A549 treated with RU486 at 1 μM for 4 hours (cell line): ENCODE measurements around the gene BRAF. TPM values are rescaled to one million over a fixed set of nuclear protein-coding genes. Genes with fewer than 3 reads are reported as not detected.

Experiments used
- total RNA-seq: library from RNA; stranded (reverse); fragments of 200-300 nt; extraction: Qiagen RNA extraction; gene quantifications from 5 replicates; pipeline ENCODE4 v1.2.3, GENCODE V29; 2022; ENCODE audit warnings: low read depth

Gene BRAF
- total RNA-seq, result 4.9 to 6.5 TPM (median 5.9 TPM) in 5 replicates

DNA sequence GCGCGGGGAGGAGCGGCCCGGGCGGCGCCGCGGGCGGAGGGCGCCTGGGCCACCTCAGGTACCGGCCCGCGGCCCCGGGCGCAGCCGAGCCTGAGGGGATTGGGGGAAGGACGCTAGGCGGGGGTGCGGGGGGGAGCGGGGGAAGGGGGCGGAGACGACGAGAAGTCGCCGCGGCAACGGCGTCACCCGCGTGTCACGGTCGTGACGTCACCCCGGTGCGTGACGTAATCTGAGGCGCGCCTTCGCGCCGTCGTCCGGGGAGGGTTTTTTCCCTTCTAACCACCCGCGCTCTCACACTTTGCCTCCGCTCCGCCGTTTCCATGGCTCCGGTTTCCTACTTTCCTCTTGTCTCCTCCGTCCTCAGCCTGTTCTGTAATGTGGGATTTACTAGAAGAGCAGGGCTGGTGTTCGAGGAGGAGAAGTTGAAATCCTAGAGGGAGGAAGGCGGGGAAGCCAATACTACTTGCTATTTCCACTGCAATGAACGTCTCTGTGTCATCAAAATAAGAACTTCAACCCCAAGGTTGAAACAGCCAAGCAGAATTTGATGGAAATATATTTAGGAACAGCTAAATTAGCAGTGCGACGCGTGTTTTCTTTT, at the start of gene BRAF:
Gene BRAF (minus strand): TSS at position 109 of the 601 bp plus-strand sequence. CDS start 226 bp downstream, outside the sequence.

DNA sequence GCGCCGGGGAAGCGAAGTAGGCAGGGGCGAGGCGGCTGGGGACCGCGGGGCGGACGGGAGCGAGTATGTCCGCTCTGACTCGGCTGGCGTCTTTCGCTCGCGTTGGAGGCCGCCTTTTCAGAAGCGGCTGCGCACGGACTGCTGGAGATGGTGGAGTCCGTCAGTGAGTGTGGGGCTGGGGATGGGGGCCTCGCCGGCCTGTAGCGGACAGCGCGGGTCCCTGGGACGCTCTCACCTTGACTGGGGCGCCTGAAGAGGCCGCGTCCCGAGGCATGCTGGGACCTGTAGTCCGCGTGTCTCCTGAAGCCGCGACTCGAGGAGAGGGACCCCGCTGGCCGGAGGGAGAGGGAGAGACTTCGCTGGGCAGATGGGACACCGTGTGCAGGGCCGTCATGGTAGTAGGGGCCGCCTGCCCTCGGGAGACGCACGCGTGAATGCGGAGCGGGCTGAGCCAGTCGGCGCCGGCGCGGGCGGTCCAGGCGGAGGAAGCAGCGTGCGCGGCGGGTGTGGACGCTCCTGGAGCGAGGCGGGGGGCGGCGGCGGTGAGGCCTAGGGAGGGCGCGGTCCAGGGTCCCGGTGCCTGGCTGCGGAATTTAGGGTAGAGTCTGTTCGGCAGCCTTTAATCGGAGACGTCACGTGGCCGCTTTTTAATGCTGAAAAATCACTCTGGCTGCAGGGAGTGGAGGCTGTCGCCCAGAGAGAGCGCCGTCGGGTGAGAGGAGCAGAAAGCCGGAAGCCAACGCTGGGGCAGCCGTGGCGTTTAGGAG, 227.9 kb downstream of the BRAF start, which contains the start of gene NDUFB2:
Gene NDUFB2 (plus strand): TSS at position 29 of the 767 bp plus-strand sequence. CDS start 37 bp downstream, at position 66.

DNA sequence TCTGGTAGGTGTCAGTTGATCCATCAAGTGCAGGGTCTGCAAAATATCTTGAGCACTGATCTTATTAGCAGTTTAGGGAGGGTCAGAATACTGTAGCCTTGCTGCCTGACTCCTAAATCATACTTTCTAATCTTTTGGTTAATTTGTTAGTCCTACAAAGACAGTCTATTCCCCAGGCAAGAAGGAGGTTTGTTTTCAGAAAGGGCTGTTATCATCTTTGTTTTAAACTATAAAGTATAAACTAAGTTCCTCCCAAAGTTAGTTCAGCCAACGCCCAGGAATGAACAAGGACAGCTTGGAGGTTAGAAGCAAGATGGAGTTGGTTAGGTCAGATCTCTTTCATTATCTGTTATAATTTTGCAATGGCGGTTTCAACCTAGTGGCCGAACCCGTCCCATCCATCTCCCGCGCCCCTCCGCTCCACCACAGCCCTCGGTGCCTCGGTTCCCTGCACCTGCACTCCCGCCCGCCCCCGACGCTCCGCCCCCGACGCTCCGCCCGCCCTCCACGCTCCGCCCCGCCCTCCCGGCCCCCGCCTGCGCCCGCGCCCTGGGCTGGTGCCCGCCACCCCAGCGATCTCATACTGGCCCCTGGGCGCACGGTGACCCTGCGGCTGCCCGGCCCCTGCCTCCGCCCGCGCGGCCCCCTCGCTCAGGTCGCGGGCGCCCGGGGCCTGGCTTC, 252.2 kb downstream of the BRAF start, which contains the start of gene ADCK2:
Gene ADCK2 (plus strand): TSS at position 564 of the 681 bp plus-strand sequence. CDS start 386 bp downstream, outside the sequence.

Other genes with a start within 250 kb of the BRAF start
- gene NDUFB2, start 228.2 kb downstream of the BRAF start, total RNA-seq, result 348 to 405 TPM (median 380 TPM) in 5 replicates
- gene MRPS33, start 90.0 kb upstream of the BRAF start, total RNA-seq, result 101 to 128 TPM (median 118 TPM) in 5 replicates
- 1.1 to 1.7 TPM (median 1.4 TPM) in 5 replicates for gene TMEM178B, start 149.1 kb upstream of the BRAF start, total RNA-seq